NCI-H2227 treated with DMSO at 0.1 percent for 48 hours (cell line): ENCODE data around the gene CCDC12.

Experiments used
- DNase-seq: peaks from one replicate; lab custom pipeline; 2025; lab: John Stamatoyannopoulos, UW

CCDC12 gene

GRCh38 chr3:46874430-46874829, 102.1 kb downstream of the CCDC12 start:
- no peak for DNase-seq

GRCh38 chr3:46873521-46873920, 103.0 kb downstream of the CCDC12 start:
- no peak for DNase-seq
